GM12878 (cell line): Measurements from ENCODE around the gene PTPN12.

ENCODE experiments used
- BACH1 ChIP-seq: fragments of 450-650 bp; IDR thresholded peaks from 2 replicates; pipeline ENCODE4 v1.6.1; 2017; ENCODE audit warnings: mild to moderate bottlenecking, borderline replicate concordance
- CEBPB ChIP-seq, 2 experiments: fragments of 150-350 bp in 1 of 2; IDR thresholded peaks; 2 replicates each; pipeline ENCODE4 v1.6.1; 2012 to 2014; ENCODE audit warnings: low read depth in 2 of 2, low read length in 2 of 2, borderline replicate concordance in 1 of 2, inconsistent platforms in 1 of 2
- CREM ChIP-seq: IDR thresholded peaks from 2 replicates; pipeline ENCODE4 v1.6.1; 2014; ENCODE audit warnings: antibody characterized with exemption, low read depth
- CTCF ChIP-seq, 3 experiments: IDR thresholded peaks in 2 of 3; conservative IDR thresholded peaks in 1 of 3; 2 replicates each; pipeline ENCODE4 v1.5.1; 2011; ENCODE audit warnings: low read depth in 3 of 3, low read length in 3 of 3, mild to moderate bottlenecking in 3 of 3, control low read depth in 2 of 3, moderate library complexity in 2 of 3, inconsistent platforms in 1 of 3, mixed read lengths in 1 of 3; ENCODE audit not compliant: control insufficient read depth in 2 of 3, insufficient read depth in 1 of 3; ENCODE audit errors: extremely low read depth in 1 of 3
- E2F4 ChIP-seq: IDR thresholded peaks from 2 replicates; pipeline ENCODE4 v1.6.1; 2012; ENCODE audit warnings: low read depth, low read length, improper control_type of control experiment
- FOXM1 ChIP-seq: IDR thresholded peaks from 2 replicates; pipeline ENCODE4 v1.6.1; 2012; ENCODE audit warnings: low read depth, mild to moderate bottlenecking, inconsistent platforms, low read length, moderate library complexity
- HCFC1 ChIP-seq: fragments of 150-350 bp; IDR thresholded peaks from 2 replicates; pipeline ENCODE4 v1.6.1; 2014; ENCODE audit warnings: low read length
- IKZF1 ChIP-seq: fragments of 450-650 bp; conservative IDR thresholded peaks from 2 replicates; pipeline ENCODE4 v1.6.1; 2017; ENCODE audit warnings: antibody characterized with exemption, mild to moderate bottlenecking
- IKZF2 ChIP-seq, 2 experiments: fragments of 450-650 bp; IDR thresholded peaks; 2 replicates each; pipeline ENCODE4 v1.6.1; 2017; ENCODE audit warnings: mild to moderate bottlenecking in 2 of 2, moderate library complexity in 2 of 2
- POLR2A ChIP-seq: IDR thresholded peaks from 2 replicates; pipeline ENCODE4 v1.6.1; 2011; ENCODE audit warnings: low read depth, mild to moderate bottlenecking, low read length
- POLR2AphosphoS5 ChIP-seq: IDR thresholded peaks from 2 replicates; pipeline ENCODE4 v1.6.1; 2011; ENCODE audit warnings: mild to moderate bottlenecking, low read length, inconsistent platforms

GRCh38 chr7:77498659-77499379 is 38.3 kb upstream of the PTPN12 start:
- TF ChIP-seq IKZF1 (no peak), CTCF (IDR thresholded peaks at IDR 0.05 in 2 of 3, conservative IDR thresholded peaks at IDR 0.05 in 1 of 3; ENCODE audit: control insufficient read depth in 2 of 3, extremely low read depth in 1 of 3, insufficient read depth in 1 of 3, low read depth in 3 of 3, low read length in 3 of 3) (no peak), POLR2A (no peak), POLR2AphosphoS5 (no peak), CEBPB (IDR thresholded peaks at IDR 0.05; ENCODE audit: borderline replicate concordance in 1 of 2, low read depth in 2 of 2, low read length in 2 of 2) (no peak), E2F4 (no peak), HCFC1 (no peak), FOXM1 (no peak), CREM (no peak), BACH1 (no peak), IKZF2 (IDR thresholded peaks at IDR 0.05) (no peak)
